A673 (cell line): Measurements from ENCODE around the gene CACNG8. TPM values are rescaled to one million over a fixed set of nuclear protein-coding genes. Genes with fewer than 3 reads are reported as not detected.

Experiments
- BruUV-seq: library from RNA; stranded (reverse); fragments of 400-500 nt; replicated peaks from 2 replicates; lab custom pipeline; 2021; lab: Mats Ljungman, UMichigan
- CTCF ChIA-PET: fragments of 300-600 bp; sonication (Branson Sonifier 250); formaldehyde crosslinking; loops from one replicate; lab custom pipeline; 2022; ENCODE audit warnings: antibody characterized with exemption; lab: Charles Lee
- POLR2A ChIA-PET: fragments of 300-600 bp; sonication (Branson Sonifier 250); formaldehyde crosslinking; loops from one replicate; lab custom pipeline; 2022; ENCODE audit warnings: antibody characterized with exemption; ENCODE audit not compliant: low non-redundant PET; lab: Charles Lee
- DNase-seq: peaks from one replicate; pipeline ENCODE4 v3.0.0-alpha.2; 2015; ENCODE audit warnings: low spot score
- H3K27ac ChIP-seq: fragments of 200-600 bp; sonication (generic); 2 replicates; pipeline ENCODE4 v1.5.1; 2016; ENCODE audit warnings: mixed run types, low read depth, mild to moderate bottlenecking, mixed read lengths, antibody characterized with exemption, low read length; ENCODE audit not compliant: poor library complexity, severe bottlenecking
- H3K27me3 ChIP-seq: fragments of 200-600 bp; sonication (generic); replicated peaks from 2 replicates; pipeline ENCODE4 v1.6.1; 2017; ENCODE audit warnings: mixed run types, low read depth, mild to moderate bottlenecking, mixed read lengths, antibody characterized with exemption, low read length; ENCODE audit not compliant: insufficient read depth, poor library complexity
- H3K36me3 ChIP-seq: fragments of 200-600 bp; sonication (generic); 2 replicates; pipeline ENCODE4 v1.6.1; 2016; ENCODE audit warnings: mixed run types, mild to moderate bottlenecking, mixed read lengths, antibody characterized with exemption, low read length; ENCODE audit not compliant: insufficient read depth, poor library complexity, severe bottlenecking
- H3K4me1 ChIP-seq: fragments of 200-600 bp; sonication (generic); 2 replicates; pipeline ENCODE4 v1.6.1; 2017; ENCODE audit warnings: mixed run types, mild to moderate bottlenecking, mixed read lengths, antibody characterized with exemption, low read length; ENCODE audit not compliant: insufficient read depth, poor library complexity, severe bottlenecking
- H3K4me3 ChIP-seq: fragments of 200-600 bp; sonication (generic); 2 replicates; pipeline ENCODE4 v1.5.1; 2016; ENCODE audit warnings: low read depth, mixed run types, mild to moderate bottlenecking, mixed read lengths, low read length; ENCODE audit not compliant: poor library complexity, severe bottlenecking
- H3K9me3 ChIP-seq: fragments of 200-600 bp; sonication (generic); 2 replicates; pipeline ENCODE4 v1.6.1; 2016; ENCODE audit warnings: mixed run types, low read depth, mild to moderate bottlenecking, mixed read lengths, antibody characterized with exemption, low read length; ENCODE audit not compliant: poor library complexity, severe bottlenecking
- EZH2 ChIP-seq: fragments of 200-600 bp; sonication (generic); IDR thresholded peaks from 2 replicates; pipeline ENCODE4 v1.6.1; 2017; ENCODE audit warnings: borderline replicate concordance, low read depth, mild to moderate bottlenecking, mixed read lengths, antibody characterized with exemption, low read length; ENCODE audit not compliant: poor library complexity, severe bottlenecking
- intact Hi-C: fragments of 100-400 bp; cut with micrococcal nuclease; formaldehyde crosslinking; loops from one replicate; pipeline ENCODE4 v1.10.0; 2022; ENCODE audit not compliant: unreplicated experiment
- total RNA-seq: library from RNA; stranded (reverse); gene quantifications from 2 replicates; pipeline ENCODE4 v1.2.3, GENCODE V29; 2021
- TF ChIP-seq, protein P1 (sequence below): fragments of 300-800, 200-600 bp; sonication (generic); conservative IDR thresholded peaks from 2 replicates; pipeline ENCODE4 v1.5.1; 2017; ENCODE audit warnings: low read depth, mild to moderate bottlenecking, antibody characterized with exemption, low read length, moderate library complexity, mixed read lengths

CACNG8 gene
- total RNA-seq, 1 experiment from 2014 or later = 1.3 TPM

DNA sequence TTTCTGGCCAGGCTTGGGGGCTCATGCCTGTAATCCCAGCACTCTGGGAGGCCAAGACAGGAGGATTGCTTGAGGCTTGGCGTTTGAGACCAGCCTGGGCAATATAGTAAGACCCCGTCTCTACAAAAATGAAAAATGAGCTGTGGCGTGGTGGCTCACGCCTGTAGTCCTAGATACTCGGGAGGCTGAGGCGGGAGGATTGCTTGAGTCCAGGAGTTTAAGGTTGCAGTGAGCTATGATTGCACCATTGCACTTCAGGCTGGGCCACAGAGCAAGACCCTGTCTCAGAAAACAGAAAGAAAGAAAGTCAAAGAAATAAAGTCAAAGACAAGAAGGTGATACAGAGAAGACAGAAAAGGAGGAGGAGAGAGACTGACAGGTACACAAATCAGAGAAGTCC lies 26.2 kb downstream of the CACNG8 start:
- Histone ChIP-seq H3K27me3 (no peaks in the 10 kb centered on the region), H3K36me3 (no peaks in the 10 kb centered on the region), H3K9me3 (no peaks in the 10 kb centered on the region), H3K4me1 (no peaks in the 10 kb centered on the region), H3K4me3 (no peak overlapping the region), H3K27ac (no peak overlapping the region)
- DNase-seq = no peak
- CTCF ChIA-PET = no interaction called here
- TF ChIP-seq, protein P1, sequence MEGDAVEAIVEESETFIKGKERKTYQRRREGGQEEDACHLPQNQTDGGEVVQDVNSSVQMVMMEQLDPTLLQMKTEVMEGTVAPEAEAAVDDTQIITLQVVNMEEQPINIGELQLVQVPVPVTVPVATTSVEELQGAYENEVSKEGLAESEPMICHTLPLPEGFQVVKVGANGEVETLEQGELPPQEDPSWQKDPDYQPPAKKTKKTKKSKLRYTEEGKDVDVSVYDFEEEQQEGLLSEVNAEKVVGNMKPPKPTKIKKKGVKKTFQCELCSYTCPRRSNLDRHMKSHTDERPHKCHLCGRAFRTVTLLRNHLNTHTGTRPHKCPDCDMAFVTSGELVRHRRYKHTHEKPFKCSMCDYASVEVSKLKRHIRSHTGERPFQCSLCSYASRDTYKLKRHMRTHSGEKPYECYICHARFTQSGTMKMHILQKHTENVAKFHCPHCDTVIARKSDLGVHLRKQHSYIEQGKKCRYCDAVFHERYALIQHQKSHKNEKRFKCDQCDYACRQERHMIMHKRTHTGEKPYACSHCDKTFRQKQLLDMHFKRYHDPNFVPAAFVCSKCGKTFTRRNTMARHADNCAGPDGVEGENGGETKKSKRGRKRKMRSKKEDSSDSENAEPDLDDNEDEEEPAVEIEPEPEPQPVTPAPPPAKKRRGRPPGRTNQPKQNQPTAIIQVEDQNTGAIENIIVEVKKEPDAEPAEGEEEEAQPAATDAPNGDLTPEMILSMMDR = no peak
- no peak for TF ChIP-seq EZH2
- intact Hi-C loops = no loop called here
- BruUV-seq = no TSS peak
- POLR2A ChIA-PET = no interaction called here

DNA sequence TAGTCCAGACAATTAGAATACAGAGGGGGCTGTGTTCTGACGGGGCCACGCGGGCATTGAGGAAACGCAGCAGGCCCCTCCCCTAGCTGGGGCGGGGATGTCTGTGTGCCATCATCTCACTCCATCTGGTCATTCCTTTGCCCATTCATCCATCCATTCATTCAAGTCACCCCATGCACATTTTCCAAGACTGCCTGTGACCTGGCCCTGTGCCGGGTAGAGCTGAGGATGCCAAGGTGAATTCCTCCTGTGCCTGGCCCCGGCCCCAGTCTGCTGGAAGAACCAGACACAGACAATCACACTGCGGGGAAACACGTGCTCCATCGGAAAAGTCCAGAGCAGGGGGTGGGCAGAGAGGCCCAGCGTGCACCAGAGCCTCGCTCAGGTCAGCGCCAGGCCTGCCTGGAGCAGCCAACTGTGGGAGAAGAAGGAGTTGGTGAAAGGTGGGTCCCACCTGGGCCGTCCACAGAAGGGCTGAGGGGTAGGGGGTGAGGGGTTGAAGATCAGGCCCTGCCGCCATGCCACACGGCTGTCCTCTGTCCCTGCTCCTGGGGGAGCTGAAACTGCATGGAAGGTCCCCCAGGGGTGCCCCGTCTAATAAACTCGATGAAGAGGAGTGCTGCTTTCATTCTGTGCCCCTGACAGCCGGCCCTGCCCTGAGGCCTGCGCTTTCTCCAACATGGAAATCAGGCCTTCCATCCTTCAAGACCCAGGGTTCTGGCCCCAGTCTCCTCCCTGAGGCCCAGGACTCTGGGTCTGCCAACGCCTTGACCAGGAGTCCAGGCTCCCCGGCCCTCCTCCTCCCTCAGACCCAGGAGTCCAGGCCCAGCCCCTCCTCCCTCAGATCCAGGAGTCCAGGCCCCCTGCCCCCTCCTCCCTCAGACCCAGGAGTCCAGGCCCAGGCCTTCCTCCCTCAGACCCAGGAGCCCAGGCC lies 27.1 kb downstream of the CACNG8 start:
- BruUV-seq = no TSS peak
- Histone ChIP-seq H3K4me3 (no peak overlapping the region), H3K36me3 (no peaks in the 10 kb centered on the region), H3K9me3 (no peaks in the 10 kb centered on the region), H3K4me1 (no peaks in the 10 kb centered on the region), H3K27me3 (no peaks in the 10 kb centered on the region), H3K27ac (no peak overlapping the region)
- intact Hi-C loops = no loop called here
- TF ChIP-seq, protein P1 = no peak
- TF ChIP-seq EZH2 = no peak
- DNase-seq = no peak
- POLR2A ChIA-PET = no interaction called here
- CTCF ChIA-PET = no interaction called here

DNA sequence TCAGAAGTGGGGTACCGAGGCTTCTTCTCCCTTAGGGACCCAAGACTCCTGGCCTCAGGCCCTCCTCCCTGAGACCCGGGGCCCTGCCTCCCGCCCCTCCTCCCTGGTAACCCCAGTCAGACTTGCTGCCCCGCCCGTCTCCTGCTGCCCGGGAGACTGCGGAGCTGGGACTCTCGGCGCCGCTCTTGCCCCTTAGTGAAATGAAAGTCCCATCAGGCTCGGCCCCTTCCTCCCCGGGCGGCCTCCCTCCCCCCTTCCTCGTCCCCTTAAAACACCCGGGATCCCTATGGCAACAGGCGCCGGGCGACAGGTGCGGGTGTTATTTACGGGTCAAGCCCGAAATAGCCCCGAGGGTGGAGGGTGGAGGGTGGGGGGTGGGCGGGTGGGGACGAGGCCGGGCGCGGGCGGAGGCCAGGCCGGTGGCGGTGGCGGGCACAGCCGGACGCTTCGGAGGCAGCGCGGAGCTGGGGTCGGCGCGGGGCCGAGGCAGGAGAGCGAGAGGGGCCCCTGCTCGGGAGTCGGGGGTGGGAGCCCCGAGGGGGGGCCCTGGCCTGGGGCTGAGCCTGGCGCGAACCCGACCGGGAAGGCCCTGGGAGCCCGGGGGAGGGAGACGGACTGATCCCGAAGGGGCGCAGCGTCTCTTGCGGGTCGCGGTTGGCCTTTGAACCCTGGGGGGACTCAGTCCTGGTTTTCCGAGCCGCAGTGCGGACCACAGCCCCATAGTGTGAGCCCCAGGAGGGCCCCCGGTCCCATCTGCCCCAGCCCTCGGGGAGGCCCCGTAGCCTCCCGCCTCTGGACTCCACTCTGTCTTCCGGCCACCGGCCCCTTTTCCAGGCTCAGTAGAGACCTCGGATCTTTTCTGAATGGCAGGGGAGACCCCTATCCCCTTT lies 28.7 kb downstream of the CACNG8 start, which contains the start of gene CACNG6:
TSS of gene CACNG6 (plus strand) at position 414 of the 890 bp plus-strand sequence. CDS start 1,241 bp downstream, outside the sequence.
- Histone ChIP-seq H3K27ac (no peak within 1 kb of the TSS), H3K4me3 (peak within 1 kb of the TSS; percentile 40), H3K9me3 (no peaks in the 10 kb centered on the region), H3K27me3 (no peaks in the 10 kb centered on the region), H3K36me3 (no peaks in the 10 kb centered on the region), H3K4me1 (no peaks in the 10 kb centered on the region)
- ChIA-PET POLR2A (no interaction called here), CTCF (no interaction called here)
- BruUV-seq = no TSS peak
- TF ChIP-seq, protein P1 = no peak
- TF ChIP-seq EZH2 = no peak
- no peak for DNase-seq
- intact Hi-C loops = no loop called here
